GM19452 (cell line): Measurements from ENCODE around the gene NR6A1.

Source experiments
- ATAC-seq: cut with Tn5 transposase; IDR thresholded peaks from one replicate; pipeline ENCODE4 v1.9.1; 2021; ENCODE audit not compliant: unreplicated experiment

Gene NR6A1

GRCh38 chr9:124662561-124662960 is 108.5 kb downstream of the NR6A1 start:
- ATAC-seq = no peak

GRCh38 chr9:124661271-124661670 is 109.8 kb downstream of the NR6A1 start:
- no peak for ATAC-seq

GRCh38 chr9:124660341-124660801 is 110.7 kb downstream of the NR6A1 start:
- ATAC-seq = no peak

GRCh38 chr9:124659099-124659659 is 111.9 kb downstream of the NR6A1 start:
- peak; percentile 53 for ATAC-seq

- peak; percentile 85 for ATAC-seq
Measured at GRCh38 chr9:124658165-124659017, 112.7 kb downstream of the NR6A1 start.

- ATAC-seq = no peak
Measured at GRCh38 chr9:124657516-124657915, 113.6 kb downstream of the NR6A1 start.

- no peak for ATAC-seq
Measured at GRCh38 chr9:124654431-124654830, 116.7 kb downstream of the NR6A1 start.

GRCh38 chr9:124652615-124653393 is 118.3 kb downstream of the NR6A1 start:
- no peak for ATAC-seq

- no peak for ATAC-seq
Measured at GRCh38 chr9:124652203-124652602, 118.9 kb downstream of the NR6A1 start.

- ATAC-seq = no peak
Measured at GRCh38 chr9:124645274-124645673, 125.8 kb downstream of the NR6A1 start.

GRCh38 chr9:124639637-124640036 is 131.5 kb downstream of the NR6A1 start:
- no peak for ATAC-seq

GRCh38 chr9:124635285-124635684 is 135.8 kb downstream of the NR6A1 start:
- no peak for ATAC-seq

GRCh38 chr9:124632077-124632621 is 139.0 kb downstream of the NR6A1 start:
- no peak for ATAC-seq

- no peak for ATAC-seq
Measured at GRCh38 chr9:124631326-124631725, 139.8 kb downstream of the NR6A1 start.

GRCh38 chr9:124629600-124629999 is 141.5 kb downstream of the NR6A1 start:
- ATAC-seq = no peak

- ATAC-seq = no peak
Measured at GRCh38 chr9:124628741-124629140, 142.4 kb downstream of the NR6A1 start.

- no peak for ATAC-seq
Measured at GRCh38 chr9:124626276-124626675, 144.8 kb downstream of the NR6A1 start.

GRCh38 chr9:124625087-124625486 is 146.0 kb downstream of the NR6A1 start:
- ATAC-seq = no peak

GRCh38 chr9:124624735-124624992 is 146.4 kb downstream of the NR6A1 start:
- no peak for ATAC-seq

GRCh38 chr9:124623966-124624734 is 147.0 kb downstream of the NR6A1 start:
- no peak for ATAC-seq

- ATAC-seq = no peak
Measured at GRCh38 chr9:124622882-124623281, 148.2 kb downstream of the NR6A1 start.
